Psoas muscle (tissue), 8 donors: ENCODE results near the gene CCNC. TPM values are rescaled to one million over a fixed set of nuclear protein-coding genes. Genes with fewer than 3 reads are reported as not detected.

Source experiments
- ATAC-seq, 4 donors: fragments of 200-7000 bp; cut with Tn5 transposase; one replicate each; pipeline ENCODE4 v1.9.1; 2020; ENCODE audit warnings: moderate library complexity in 3 of 4, mild to moderate bottlenecking in 2 of 4
- DNase-seq, 2 donors: peaks; one replicate each; pipeline ENCODE4 v3.0.0-alpha.2; 2020
- H3K27ac ChIP-seq: fragments of 200-600 bp; one replicate; pipeline ENCODE4 v1.8.0; 2022
- H3K27me3 ChIP-seq, 3 donors: fragments of 200-600 bp in 1 of 3; one replicate each; pipeline versions ENCODE4 v1.6.1 to v1.8.0; 2013 to 2022; ENCODE audit warnings: low read length in 2 of 3, mild to moderate bottlenecking in 2 of 3, moderate library complexity in 1 of 3; ENCODE audit not compliant: insufficient read depth in 3 of 3
- H3K36me3 ChIP-seq, 2 donors: fragments of 200-600 bp in 1 of 2; one replicate each; pipeline versions ENCODE4 v1.6.1 to v1.8.0; 2013 to 2022; ENCODE audit warnings: low read depth in 1 of 2, mild to moderate bottlenecking in 1 of 2, moderate library complexity in 1 of 2; ENCODE audit not compliant: insufficient read depth in 1 of 2
- H3K4me1 ChIP-seq: fragments of 200-600 bp; one replicate; pipeline ENCODE4 v1.8.0; 2022
- H3K4me3 ChIP-seq: fragments of 200-600 bp; one replicate; pipeline ENCODE4 v1.8.0; 2022; ENCODE audit warnings: mild to moderate bottlenecking
- H3K9me3 ChIP-seq: fragments of 200-600 bp; one replicate; pipeline ENCODE4 v1.8.0; 2022
- WGBS, 3 donors: extraction: QIAGEN DNeasy Blood & Tissue Kit; methylation state at CpG; one replicate each; pipeline versions ENCODE4 v1.1.6 to v1.1.7; 2013; 5-methylcytosine and 5-hydroxymethylcytosine counted together
- intact Hi-C, 2 donors: fragments of 100-400 bp; cut with DNase I; formaldehyde crosslinking; loops; one replicate each; pipeline versions ENCODE4 v1.11.0 to v1.14.2; 2022
- polyA plus RNA-seq, 3 donors: library from polyadenylated mRNA; stranded (reverse); fragments of 200-250 nt; gene quantifications; one replicate each; pipeline ENCODE4 v1.2.3, GENCODE V29; 2013
- total RNA-seq, 4 donors: library from RNA; stranded (reverse); fragmentation: NEBNext Ultra II Directional in 2 of 4; extraction: Animal tissue kit (Norgen Biotek cat#: 25700) in 2 of 4; gene quantifications; one replicate each; pipeline versions ENCODE4 v1.2.1 to v1.2.4, GENCODE V29; 2021 to 2023
- TF ChIP-seq, protein P1 (sequence below): fragments of 200-600 bp; IDR thresholded peaks from one replicate; pipeline ENCODE4 v1.8.0; 2022; ENCODE audit warnings: antibody characterized with exemption
- donor health status: healthy with polysubstance abuse.
- donor health status: DM: no; HTN: no; CAD: no; lungs with moderate emphysema.
- donor health status: Bipolar disorder and iron deficiency.
- donor health status: healthy.
- donor health status: DM: yes; HTN: yes; CAD: no.
- donor health status: DM: no; HTN: no; CAD: no.
- donor health status: DM: no; HTN: no; CAD: no.
- donor health status: DM: yes; HTN: yes; CAD: no.

Gene CCNC
- total and polyA plus RNA-seq, 7 donors = 12.4 to 24.5 (median 18.6) TPM

DNA sequence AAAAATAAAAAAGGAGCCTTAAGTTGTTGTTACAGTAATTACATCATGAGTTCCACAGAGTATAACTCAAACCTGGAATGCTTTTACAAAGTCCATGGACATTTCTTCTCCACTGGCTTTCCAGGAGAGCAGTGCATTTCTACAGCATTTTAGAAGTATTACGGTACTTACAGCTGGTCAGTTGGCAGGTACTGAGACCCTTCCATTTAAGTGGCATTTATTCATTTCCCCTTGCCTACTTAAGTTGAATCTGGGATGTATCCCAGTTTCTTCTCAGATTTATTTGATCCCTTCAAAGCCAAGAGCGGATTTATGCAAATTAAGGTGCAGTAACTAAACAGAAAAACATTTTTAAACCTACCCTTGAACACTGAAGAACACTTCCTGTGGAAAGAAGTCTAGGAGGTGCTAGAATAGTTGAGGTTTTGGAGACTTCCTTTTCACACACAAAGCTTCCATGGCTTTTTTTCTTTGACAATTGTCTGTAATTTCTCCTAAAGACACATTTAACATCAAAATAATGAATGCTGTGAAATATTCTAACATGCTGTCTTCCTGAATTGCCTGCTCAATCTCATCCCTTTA is 41.5 kb upstream of the CCNC start:
- 9 to 23% (median 18%) methylated on average over 2 of the region's 2 CpGs for WGBS, 3 donors
- Histone ChIP-seq H3K9me3 (no peaks in the 10 kb centered on the region), H3K4me1 (peaks cover 21% of the 10 kb centered on the region), H3K36me3 (no peaks in the 10 kb centered on the region), H3K27me3 (peaks cover 0 to 100% (median 60%) of the 10 kb centered on the region in 3 donors), H3K27ac (no peak overlapping the region), H3K4me3 (no peak overlapping the region)
- DNase-seq (no peak), ATAC-seq (no peak)
- intact Hi-C loops = no loop called here
- TF ChIP-seq, protein P1, sequence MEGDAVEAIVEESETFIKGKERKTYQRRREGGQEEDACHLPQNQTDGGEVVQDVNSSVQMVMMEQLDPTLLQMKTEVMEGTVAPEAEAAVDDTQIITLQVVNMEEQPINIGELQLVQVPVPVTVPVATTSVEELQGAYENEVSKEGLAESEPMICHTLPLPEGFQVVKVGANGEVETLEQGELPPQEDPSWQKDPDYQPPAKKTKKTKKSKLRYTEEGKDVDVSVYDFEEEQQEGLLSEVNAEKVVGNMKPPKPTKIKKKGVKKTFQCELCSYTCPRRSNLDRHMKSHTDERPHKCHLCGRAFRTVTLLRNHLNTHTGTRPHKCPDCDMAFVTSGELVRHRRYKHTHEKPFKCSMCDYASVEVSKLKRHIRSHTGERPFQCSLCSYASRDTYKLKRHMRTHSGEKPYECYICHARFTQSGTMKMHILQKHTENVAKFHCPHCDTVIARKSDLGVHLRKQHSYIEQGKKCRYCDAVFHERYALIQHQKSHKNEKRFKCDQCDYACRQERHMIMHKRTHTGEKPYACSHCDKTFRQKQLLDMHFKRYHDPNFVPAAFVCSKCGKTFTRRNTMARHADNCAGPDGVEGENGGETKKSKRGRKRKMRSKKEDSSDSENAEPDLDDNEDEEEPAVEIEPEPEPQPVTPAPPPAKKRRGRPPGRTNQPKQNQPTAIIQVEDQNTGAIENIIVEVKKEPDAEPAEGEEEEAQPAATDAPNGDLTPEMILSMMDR = no peak

GRCh38 chr6:99608886-99609482 is 40.5 kb upstream of the CCNC start:
- H3K4me1 ChIP-seq = peaks cover 21% of the 10 kb centered on the region
- peaks cover 0 to 100% (median 57%) of the 10 kb centered on the region in 3 donors for H3K27me3 ChIP-seq
- DNase-seq (no peak), ATAC-seq (no peak)
- no peak overlapping the region for H3K27ac ChIP-seq
- no peaks in the 10 kb centered on the region for H3K36me3 ChIP-seq
- no peaks in the 10 kb centered on the region for H3K9me3 ChIP-seq
- 5 to 6% (median 6%) methylated on average over 24 of the region's 24 CpGs for WGBS, 3 donors
- intact Hi-C loops = no loop called here
- TF ChIP-seq, protein P1 = no peak
- no peak overlapping the region for H3K4me3 ChIP-seq

- intact Hi-C loops = no loop called here
These were observed 39.8 kb upstream of the CCNC start for GRCh38 chr6:99608059-99608885.

GRCh38 chr6:99607416-99608036 is 39.1 kb upstream of the CCNC start:
- TF ChIP-seq, protein P1 = no peak
- DNase-seq (no peak), ATAC-seq (no peak)
- H3K36me3 ChIP-seq = no peaks in the 10 kb centered on the region
- intact Hi-C loops = no loop called here
- H3K4me3 ChIP-seq = no peak overlapping the region
- peaks cover 28% of the 10 kb centered on the region for H3K4me1 ChIP-seq
- peaks cover 0 to 100% (median 56%) of the 10 kb centered on the region in 3 donors for H3K27me3 ChIP-seq
- no peak overlapping the region for H3K27ac ChIP-seq
- no peaks in the 10 kb centered on the region for H3K9me3 ChIP-seq
- 8 to 10% (median 9%) methylated on average over 34 of the region's 34 CpGs for WGBS, 3 donors

More at GRCh38 chr6:99608059-99608885, 39.8 kb upstream of the CCNC start:
- no peaks in the 10 kb centered on the region for H3K9me3 ChIP-seq
- WGBS, 3 donors = 3 to 5% (median 4%) methylated on average over 29 of the region's 29 CpGs
- TF ChIP-seq, protein P1 = no peak
- peaks cover 24% of the 10 kb centered on the region for H3K4me1 ChIP-seq
- no peak overlapping the region for H3K4me3 ChIP-seq
- no peak overlapping the region for H3K27ac ChIP-seq
- no peaks in the 10 kb centered on the region for H3K36me3 ChIP-seq
- ATAC-seq (no peak), DNase-seq (no peak)
- H3K27me3 ChIP-seq = peaks cover 0 to 100% (median 56%) of the 10 kb centered on the region in 3 donors
